HL-60/S4 (cell line): ENCODE data around the gene TANC1.

ENCODE experiments used
- in situ Hi-C: fragments of 300-500 bp; cut with MboI; formaldehyde crosslinking; loops from 2 replicates; pipeline ENCODE4 v1.14.3; 2022; ENCODE audit warnings: low sequenced_read_pairs

Gene TANC1

DNA sequence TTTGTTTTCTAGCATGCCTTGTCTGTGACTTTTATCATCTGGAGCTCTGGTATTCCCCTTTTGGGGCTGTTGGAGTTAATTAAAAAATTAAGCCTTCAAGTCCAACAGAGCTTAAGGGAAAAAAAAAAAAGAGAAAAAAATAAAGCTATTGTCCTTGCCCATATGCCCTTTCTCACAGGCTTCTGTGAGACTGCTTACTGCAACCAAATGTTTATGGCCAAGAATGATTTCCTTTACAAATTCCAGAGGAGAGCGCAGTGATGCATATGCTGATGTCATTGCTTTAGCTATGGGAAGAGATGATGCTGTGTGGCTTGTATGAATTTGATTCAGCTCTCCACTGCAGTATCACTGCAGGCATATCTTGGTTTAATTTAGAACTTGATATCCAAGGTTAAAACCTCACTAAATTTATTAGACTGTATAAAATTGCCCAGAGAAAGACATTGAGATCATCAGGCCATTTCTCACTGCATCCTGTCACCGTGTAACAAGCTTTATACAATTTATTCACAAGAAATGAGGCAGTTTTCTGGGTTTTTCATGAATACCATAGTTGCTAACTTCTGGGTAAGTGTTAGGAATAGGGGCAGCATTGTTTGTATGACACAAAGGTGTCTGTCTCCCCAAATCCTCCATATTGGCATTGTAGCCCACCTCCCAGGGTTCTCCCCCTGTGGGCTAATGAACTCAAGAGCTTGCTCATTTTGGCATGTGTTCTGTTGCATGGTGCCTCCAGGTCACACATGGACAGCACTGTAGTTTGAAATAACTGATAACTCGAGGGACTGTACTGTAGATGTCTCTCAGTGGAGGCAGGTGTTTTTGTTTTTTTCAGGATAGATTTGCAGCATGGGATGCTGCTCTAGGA lies 85.0 kb downstream of the TANC1 start:
- in situ Hi-C loops, result no loop called here

DNA sequence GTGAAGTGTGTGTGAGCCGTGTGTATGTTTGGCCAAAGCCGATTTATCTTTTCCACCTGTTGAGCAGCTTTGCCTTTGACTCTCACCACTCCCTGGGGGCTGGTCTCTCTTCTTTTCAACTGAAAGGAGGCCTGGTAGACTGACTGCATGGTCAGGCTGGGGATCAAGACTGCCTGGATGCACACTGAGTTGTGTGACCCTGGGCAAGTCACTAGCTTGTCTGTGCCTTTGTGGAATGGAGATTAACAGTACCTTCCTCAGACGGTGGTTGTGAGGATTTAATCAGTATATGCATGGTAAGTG lies 85.5 kb downstream of the TANC1 start:
- in situ Hi-C loops, result no loop called here

DNA sequence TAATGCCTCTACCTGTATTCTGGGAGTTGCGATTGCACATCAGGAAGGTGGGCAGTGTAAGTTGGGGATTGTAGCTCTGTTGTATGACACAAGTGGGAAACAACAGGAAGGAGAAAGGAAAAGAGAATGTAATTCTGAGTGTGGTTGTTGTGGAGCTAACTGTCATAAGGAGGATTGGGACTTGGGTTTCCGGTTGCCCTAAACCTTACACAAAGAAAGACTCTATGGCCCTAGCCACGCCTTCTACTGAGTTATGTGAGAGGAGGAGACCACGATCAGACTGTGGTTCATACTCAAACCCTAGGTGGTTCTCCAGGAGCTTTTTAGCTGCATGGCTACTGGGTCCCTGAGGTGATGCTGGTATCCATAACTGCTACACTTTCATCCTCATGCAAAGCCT lies 86.5 kb downstream of the TANC1 start:
- in situ Hi-C loops, result no loop called here

DNA sequence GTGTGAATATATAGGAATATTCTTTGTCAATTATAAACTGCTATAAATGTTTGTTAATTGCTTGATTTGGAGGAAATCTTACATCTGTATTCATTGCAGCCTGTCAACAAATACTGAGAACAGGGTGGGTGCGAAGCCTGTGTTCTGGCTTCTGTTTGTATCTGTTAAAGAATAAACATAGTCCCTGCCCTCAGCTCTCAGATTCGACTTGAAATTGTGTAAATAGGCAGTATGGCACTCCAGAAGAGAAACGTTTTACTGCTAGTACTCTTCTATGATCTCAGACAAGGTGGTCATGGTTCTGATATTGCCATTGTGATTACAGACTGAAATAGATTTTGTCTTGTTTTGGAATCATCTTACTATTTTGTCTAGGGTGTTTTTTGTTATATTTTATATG lies 92.1 kb downstream of the TANC1 start:
- in situ Hi-C loops, result no loop called here

DNA sequence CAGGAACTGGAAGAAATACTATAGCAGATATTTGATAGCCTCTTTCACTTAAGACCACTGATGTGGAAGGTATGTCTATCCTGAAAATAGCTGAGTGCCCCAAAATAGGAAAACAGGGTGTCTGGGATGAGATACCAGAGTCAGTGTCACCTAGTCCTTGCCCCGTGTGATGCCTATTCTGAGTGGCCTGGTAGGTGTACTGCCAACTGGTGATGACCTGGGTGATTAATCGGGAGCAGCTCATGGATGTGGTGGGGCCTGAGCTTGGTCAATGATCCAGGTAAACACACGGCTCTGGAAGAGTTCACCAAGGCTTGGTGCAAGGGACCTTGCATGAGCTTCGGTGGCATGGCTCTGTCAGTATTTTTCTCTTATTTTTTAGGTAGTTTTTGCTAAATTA lies 95.2 kb downstream of the TANC1 start:
- in situ Hi-C loops, result no loop called here

DNA sequence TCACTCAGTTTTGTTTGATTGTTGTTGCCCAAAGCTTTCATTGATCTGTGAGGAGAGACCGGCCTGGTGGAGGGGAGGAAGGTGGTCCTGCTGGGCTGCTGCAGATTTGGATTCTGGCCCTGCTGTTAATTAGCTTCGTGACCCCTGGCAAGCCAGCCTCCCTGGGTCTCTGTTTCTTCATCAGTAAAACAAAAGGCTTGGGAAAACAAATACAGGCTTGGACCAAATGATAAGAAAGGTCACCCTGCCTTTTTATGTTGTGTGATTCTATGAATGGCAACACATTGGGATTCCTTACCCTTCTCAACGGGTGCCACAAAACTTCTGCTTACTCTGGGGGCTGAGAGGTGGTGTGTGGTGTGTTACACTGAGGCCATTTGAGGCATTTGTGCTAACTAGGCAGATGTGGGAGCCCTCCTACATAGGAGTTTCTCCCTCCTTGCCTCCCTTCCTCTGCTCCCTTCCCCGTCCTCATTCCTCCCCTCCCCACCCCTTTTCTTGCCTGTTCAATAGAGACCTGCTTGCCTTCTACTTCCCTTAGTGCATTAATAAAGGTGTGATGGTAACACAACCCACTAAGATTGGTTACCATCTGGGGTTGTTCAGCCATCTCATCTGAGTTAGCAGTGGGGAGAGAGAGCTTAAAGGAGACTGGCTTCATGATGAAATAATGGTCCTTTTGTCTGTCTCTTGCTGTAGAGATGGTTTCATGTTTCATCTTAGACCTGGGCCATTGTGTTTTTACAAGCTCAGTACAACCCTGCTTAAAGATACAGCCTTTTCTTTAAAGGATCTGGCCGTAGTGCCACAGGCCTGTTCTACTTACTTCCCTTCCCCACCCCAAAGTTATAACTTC lies 96.2 kb downstream of the TANC1 start:
- in situ Hi-C loops, result no loop called here

DNA sequence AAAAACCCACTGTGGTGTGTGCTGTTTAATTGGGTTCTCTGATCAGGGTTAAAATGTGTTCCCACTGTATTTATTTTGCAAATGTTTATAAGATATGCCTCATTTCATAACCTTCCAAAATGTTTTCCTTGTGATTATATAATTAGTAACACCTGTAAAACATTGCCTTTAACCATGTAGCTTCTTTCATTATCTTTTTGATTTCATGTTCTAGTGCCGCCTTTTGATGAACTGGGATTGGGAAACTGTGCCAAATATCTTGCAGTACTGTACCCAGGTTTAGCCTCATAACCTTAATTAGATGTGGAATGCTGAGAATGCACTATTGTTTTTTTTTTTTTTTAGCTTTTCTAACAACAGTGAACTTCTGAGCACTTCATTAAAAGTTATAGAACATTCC lies 96.9 kb downstream of the TANC1 start:
- in situ Hi-C loops, result no loop called here

DNA sequence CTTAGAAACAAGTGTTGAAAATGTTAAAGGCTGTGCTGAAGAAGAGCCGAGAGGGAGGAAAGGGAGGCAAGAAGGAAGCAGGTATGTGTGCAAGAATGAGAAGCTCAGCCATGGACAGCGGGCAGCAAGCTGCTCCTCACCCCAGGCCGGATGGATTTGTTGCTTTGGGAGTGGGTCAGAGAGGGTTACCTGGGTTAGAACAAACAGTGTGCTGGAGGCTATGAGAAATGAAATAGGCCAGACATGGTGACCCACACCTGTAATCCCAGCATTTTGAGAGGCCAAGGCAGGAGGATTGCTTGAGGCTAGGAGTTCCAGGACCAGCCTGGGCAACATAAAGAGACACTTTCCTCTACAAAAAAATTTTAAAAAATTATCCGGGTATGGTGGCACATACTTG lies 97.5 kb downstream of the TANC1 start:
- in situ Hi-C loops, result no loop called here

DNA sequence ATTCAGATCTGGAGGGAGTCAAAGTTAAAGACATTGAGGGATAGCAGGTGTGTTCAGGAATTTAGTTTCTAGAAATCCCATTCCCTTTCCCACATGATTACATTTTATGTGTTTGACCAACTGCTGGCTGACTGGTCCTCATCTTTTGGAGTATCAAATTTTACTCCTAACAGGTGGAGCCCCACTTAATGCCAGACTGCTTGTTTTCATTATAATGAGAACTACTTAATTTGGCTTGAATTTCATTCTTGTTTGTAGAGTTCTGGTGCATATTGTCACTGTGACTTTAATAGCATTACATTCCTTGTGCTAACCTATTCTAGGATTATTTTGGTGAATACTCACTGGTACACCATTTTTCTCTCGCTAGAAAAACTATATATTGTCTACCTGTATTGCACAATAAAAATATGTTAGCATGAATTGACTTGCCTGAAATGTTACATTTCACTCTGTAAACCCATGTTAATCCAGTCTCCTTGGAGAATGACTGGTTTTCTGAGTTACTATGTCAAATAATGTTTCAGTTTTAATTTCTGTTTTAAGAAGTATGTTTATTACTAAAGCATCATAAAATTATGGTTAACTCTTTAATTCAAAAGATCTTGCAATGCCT lies 98.2 kb downstream of the TANC1 start:
- in situ Hi-C loops, result no loop called here

DNA sequence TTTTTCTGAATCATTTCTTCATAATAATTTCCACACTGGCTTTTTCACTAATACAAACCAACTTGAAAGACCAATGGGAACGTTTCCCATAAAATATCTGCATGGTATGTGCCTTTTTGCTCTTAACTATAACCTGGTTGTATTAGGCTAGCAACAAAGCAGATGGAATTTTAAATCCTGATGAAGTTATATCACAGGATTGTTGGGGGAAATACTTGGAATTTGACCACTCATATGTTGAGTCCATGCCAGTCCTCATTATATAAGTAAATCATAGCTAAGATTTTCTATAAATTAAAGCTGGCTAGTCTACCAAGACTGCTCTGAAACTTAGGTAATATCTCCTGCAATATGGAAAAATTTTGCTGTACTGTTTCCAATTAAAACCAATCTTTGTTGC lies 99.5 kb downstream of the TANC1 start:
- in situ Hi-C loops, result no loop called here

DNA sequence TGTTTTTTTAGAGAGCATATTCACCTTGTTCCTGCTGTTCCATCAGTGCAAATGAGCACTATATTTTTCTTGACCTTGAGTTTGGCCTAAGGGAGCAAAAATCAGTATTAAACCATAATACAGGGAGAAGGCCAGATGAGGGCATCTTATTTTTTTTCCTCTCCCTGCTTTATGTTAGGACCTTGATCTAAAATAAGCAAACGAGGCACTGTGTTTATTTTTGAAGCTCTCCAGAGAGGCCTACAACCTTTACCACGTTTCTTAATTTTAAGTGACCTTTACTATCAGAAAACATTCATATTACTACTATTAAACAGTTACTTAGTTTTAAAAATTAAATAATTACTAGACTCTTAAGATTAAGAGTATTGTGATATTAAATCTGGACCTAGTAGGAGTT lies 100.8 kb downstream of the TANC1 start:
- in situ Hi-C loops, result no loop called here

DNA sequence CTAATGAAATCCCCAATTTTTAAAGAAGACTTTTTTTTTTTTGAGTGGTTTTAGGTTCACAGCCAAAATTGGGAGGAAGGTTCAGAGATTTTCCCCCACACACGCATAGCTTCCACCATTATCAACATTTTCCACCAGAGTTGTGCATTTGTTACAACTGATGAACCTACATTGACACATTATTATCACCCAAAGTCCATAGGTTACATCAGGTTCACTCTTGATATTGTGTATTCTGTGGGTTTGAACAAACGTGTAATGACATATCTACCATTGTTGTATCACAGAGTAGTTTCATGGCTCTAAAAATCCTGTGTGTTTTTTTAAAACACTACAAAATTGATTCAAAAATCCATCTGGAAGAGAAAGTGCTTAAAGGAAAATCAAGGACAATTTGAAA lies 101.8 kb downstream of the TANC1 start:
- in situ Hi-C loops, result no loop called here

DNA sequence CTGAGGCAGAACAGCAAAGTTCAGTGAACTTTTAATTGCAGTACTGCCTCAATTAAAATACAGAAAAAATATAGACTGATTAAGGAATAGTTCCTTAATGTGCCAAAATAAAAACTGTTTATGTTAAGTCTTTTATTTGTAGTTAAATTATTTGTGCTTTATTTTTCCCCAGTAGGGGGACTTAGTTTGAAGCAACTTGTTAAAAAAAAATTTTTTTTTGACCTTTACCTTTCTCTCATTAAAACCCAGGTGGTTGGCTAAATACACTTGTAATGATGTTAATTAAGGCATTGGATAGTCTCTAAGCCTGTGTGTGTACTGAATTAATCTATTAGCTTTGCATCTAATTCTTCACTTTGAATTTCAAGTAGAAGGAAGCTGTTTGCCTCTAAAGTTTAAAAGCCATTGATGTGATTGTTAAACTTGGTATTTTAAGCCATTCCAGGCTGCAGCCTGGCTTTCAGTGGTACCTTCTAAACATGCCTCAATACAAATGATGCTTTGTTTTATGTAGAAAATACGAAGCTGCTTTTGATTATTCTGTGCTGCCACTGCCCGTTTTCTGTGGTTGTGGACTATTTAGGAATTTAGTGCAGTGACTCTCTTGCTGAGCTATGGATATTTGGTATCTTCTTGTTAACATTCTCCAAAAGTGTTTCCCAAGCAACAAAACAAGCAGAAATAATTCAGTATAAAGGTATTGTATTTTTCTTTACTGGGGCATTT lies 102.9 kb downstream of the TANC1 start:
- in situ Hi-C loops, result no loop called here

DNA sequence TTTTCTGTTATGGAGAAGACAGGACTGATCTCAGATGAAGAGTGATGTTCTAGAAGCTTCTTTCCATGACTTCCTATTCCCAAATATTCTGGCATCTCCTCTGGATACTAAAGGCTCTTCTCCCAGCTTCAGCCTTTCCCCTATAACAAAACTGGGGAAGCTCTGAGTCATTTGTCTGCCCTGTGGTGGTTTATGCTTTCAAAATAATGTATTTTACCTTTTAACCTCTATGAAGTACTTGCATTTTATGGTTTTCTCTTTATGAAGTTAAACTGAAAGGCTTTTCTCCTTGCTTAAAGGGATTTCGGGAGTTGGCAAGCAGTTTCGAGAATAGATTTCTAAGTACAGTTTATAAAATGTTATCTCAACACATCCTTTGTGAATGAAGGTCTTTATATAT lies 104.4 kb downstream of the TANC1 start:
- in situ Hi-C loops, result no loop called here

DNA sequence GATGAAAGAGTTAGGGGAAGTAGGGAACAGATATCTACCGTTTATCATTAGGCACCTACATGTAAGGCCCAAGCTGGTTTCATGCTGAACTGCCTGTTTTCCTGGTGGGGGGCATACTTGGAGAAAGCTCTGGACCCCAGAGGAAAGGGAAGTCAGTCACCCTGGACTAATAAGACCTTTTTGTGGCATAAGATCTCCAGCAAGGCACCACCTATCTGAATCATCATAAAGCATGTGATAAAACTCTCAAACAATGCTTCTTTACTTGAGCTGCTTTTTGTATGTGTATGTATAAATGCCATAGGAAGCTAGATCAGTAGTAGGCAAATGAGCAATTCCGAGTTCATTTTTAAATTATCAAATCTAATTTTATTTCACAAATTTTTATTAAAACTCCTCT lies 104.8 kb downstream of the TANC1 start:
- in situ Hi-C loops, result no loop called here

DNA sequence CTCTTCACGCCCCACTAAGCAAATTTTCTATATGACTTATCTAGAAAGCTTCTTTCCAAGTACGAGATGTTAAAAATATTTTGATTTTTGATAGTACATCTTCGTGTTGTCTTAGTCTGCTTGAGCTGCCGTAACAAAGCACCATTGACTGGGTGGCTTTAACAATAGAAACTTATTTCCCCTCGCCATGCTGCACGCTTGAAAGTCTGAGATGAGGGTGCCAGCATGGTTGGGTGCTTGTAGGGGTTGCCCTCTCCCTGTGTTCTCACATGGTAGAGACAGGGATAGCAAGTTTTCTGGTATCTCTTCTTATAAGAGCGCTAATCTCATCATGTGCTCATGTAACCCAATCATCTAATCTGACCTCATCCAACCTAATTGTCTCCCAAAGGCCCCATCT lies 106.2 kb downstream of the TANC1 start:
- in situ Hi-C loops, result no loop called here

DNA sequence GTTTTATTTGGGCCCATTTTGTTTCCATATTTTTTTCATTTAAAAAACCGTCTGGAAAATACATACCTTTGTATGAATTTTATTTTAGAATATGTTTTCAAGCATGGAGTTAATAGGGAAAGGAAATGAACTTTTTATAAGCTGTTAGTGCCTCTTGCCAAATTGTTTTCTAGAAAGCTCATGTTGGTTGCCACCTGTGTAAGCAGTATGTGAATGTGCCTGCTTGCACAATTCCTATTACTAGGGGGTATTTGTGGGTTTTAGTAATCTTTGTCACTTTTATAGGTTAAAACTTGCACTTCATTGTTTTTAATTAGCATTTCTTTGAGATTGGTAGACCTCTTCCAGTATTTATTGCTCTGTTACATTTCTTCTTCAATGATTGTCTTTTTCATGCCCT lies 107.3 kb downstream of the TANC1 start:
- in situ Hi-C loops, result no loop called here

DNA sequence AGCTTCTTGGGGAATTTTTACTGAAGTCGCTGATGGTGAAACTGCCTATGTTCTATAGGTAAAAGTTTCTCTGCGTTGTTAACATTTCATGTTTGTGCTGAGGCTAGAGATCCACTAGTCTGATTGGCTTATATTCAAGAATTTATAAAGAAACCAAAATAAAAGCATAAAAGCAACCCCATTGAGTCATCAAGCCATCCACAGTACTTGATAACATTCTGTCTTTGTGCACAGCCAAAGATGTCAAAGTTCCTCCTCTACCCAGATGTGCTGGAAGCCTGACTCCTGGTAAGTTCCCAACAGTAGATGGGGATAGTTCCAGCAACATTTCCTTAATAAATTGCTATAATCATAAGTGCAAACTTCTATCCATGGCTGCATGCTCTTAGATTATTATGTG lies 107.8 kb downstream of the TANC1 start:
- in situ Hi-C loops, result no loop called here

DNA sequence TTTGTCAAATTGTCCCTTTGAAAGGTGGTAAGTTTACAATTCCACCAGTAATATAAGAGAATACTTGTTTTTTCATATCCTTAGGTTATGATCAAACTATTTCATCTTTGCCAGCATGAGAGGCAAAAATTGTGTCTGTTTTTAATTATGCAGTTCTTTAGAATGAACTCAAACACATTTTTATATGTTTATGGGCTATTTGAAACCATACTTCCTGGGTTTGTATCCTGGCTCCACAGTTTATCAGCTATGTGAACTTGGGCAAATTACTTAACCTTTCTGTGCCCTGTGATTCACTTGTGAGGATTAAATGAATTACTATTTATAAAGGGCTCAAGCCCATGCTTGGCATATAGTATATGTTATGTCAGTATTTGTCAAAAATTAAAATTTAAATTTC lies 109.4 kb downstream of the TANC1 start:
- in situ Hi-C loops, result no loop called here

DNA sequence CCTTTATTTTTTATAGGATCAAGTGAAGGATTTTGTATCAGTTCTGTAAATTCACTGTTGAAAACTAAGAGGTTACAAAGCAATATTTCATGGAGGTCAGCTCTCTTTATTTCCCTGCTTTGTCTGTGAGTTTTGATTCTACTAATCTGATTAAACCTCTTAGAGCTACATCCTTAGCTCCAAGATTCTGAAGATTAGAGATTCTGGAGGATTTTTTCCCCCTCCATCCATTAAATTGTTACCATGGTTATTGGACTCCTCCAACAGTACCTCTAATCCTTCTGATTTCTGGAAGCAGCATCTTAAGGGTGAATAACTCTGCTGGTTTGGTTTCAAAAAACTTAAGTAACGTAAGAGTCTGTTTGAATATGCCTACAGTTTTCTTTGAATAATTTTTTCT lies 110.0 kb downstream of the TANC1 start:
- in situ Hi-C loops, result no loop called here

DNA sequence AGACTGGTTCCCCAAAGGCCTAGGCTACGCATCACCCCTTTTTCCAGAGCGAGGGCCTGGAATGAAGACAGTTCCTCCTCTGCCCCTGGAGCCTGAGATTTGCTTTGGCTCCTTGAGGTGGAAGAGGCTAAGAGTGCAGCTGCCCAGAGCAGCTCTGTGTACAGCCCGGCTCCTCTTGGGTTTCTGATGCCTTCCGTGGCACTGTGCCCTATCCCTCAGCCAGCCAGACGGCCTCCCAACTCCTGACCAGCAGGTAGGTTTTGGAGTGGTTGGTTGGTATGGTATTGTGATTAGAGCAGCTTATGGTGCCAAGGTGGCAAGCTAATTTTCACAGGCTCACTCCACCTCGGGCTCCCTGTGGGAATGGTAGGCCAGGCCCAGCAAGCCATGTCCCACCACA lies 112.2 kb downstream of the TANC1 start:
- in situ Hi-C loops, result no loop called here
